Osteoblast (primary cell): ENCODE results near the gene CCNY. TPM values are rescaled to one million over a fixed set of nuclear protein-coding genes. Genes with fewer than 3 reads are reported as not detected.
"Not testable (repeated sequence)": the region's sequence is repeated elsewhere in the genome, so short reads cannot be mapped to it uniquely, and the experiment has no call there.

ENCODE experiments used
- DNase-seq: peaks from one replicate; pipeline ENCODE4 v3.0.0; 2011; ENCODE audit warnings: low spot score, mixed read lengths; ENCODE audit not compliant: insufficient read length; ENCODE audit errors: missing footprints
- H2AFZ ChIP-seq: 2 replicates; pipeline ENCODE4 v1.6.0; 2011; ENCODE audit warnings: mild to moderate bottlenecking, low read length
- H3K27ac ChIP-seq: 2 replicates; pipeline ENCODE4 v1.5.1; 2011; ENCODE audit warnings: mild to moderate bottlenecking, low read depth, low read length, moderate library complexity
- H3K27me3 ChIP-seq: 2 replicates; pipeline ENCODE4 v1.6.0; 2012; ENCODE audit warnings: mild to moderate bottlenecking, control low read depth, inconsistent platforms, low read length, moderate library complexity; ENCODE audit not compliant: insufficient read depth
- H3K36me3 ChIP-seq: 2 replicates; pipeline ENCODE4 v1.5.1; 2011; ENCODE audit warnings: mild to moderate bottlenecking, low read length, control low read depth, moderate library complexity; ENCODE audit not compliant: insufficient read depth
- H3K4me1 ChIP-seq: 2 replicates; pipeline ENCODE4 v1.5.1; 2011; ENCODE audit warnings: mild to moderate bottlenecking, low read length, control low read depth, moderate library complexity; ENCODE audit not compliant: insufficient read depth
- H3K4me2 ChIP-seq: 2 replicates; pipeline ENCODE4 v1.6.0; 2011; ENCODE audit warnings: mild to moderate bottlenecking, low read length; ENCODE audit not compliant: insufficient read depth
- H3K4me3 ChIP-seq: fragments of 200-600 bp; sonication (generic); 3 replicates; pipeline ENCODE4 v1.5.1; 2012; ENCODE audit warnings: mild to moderate bottlenecking, low read length, inconsistent platforms; ENCODE audit not compliant: insufficient read depth
- H3K79me2 ChIP-seq: 2 replicates; pipeline ENCODE4 v1.6.0; 2012; ENCODE audit warnings: mild to moderate bottlenecking, low read length, control low read depth, inconsistent platforms; ENCODE audit not compliant: insufficient read depth
- H3K9me3 ChIP-seq: 2 replicates; pipeline ENCODE4 v1.5.1; 2011; ENCODE audit warnings: low read depth, low read length, control low read depth
- H4K20me1 ChIP-seq: 2 replicates; pipeline ENCODE4 v1.6.0; 2012; ENCODE audit warnings: mild to moderate bottlenecking, low read length, control low read depth; ENCODE audit not compliant: insufficient read depth
- CTCF ChIP-seq: IDR thresholded peaks from 2 replicates; pipeline ENCODE4 v1.5.1; 2011; ENCODE audit warnings: mild to moderate bottlenecking, low read depth, low read length, moderate library complexity; ENCODE audit errors: extremely low read depth
- total RNA-seq: library from RNA; depleted of rRNA; stranded (reverse); fragments of >200 nt; gene quantifications from 2 replicates; pipeline ENCODE4 v1.2.3, GENCODE V29; 2012

The CCNY gene
- total RNA-seq, 1 donor = 53.2 TPM

- H3K36me3 ChIP-seq = peaks cover 34% of the 10 kb centered on the region
- peaks cover 18% of the 10 kb centered on the region for H3K79me2 ChIP-seq
- H3K27me3 ChIP-seq = no peaks in the 10 kb centered on the region
- no peak overlapping the region for H3K4me2 ChIP-seq
- DNase-seq = no peak
- peaks cover 2% of the 10 kb centered on the region for H3K4me1 ChIP-seq
- no peaks in the 10 kb centered on the region for H3K9me3 ChIP-seq
- H2AFZ ChIP-seq = no peak overlapping the region
- H3K27ac ChIP-seq = no peak overlapping the region
- H4K20me1 ChIP-seq = no peaks in the 10 kb centered on the region
- no peak for TF ChIP-seq CTCF
- no peak overlapping the region for H3K4me3 ChIP-seq
Observed at GRCh38 chr10:35535136-35535535, 198.8 kb downstream of the CCNY start.

- no peak overlapping the region for H3K27ac ChIP-seq
- no peaks in the 10 kb centered on the region for H3K27me3 ChIP-seq
- H3K4me1 ChIP-seq = peaks cover 2% of the 10 kb centered on the region
- H3K79me2 ChIP-seq = peaks cover 27% of the 10 kb centered on the region
- no peak overlapping the region for H2AFZ ChIP-seq
- no peaks in the 10 kb centered on the region for H4K20me1 ChIP-seq
- no peak for TF ChIP-seq CTCF
- H3K36me3 ChIP-seq = peaks cover 27% of the 10 kb centered on the region
- H3K9me3 ChIP-seq = no peaks in the 10 kb centered on the region
- H3K4me2 ChIP-seq = no peak overlapping the region
- no peak overlapping the region for H3K4me3 ChIP-seq
- no peak for DNase-seq
Observed at GRCh38 chr10:35536789-35537188, 200.5 kb downstream of the CCNY start.

GRCh38 chr10:35537925-35538324, 201.6 kb downstream of the CCNY start:
- not testable (repeated sequence) for H2AFZ ChIP-seq, H3K4me3 ChIP-seq, H3K27me3 ChIP-seq, H3K4me2 ChIP-seq, H3K4me1 ChIP-seq, H3K9me3 ChIP-seq, H4K20me1 ChIP-seq, DNase-seq, H3K27ac ChIP-seq
- peaks cover 23% of the 10 kb centered on the region for H3K36me3 ChIP-seq
- peaks cover 33% of the 10 kb centered on the region for H3K79me2 ChIP-seq

GRCh38 chr10:35540296-35541164, 204.2 kb downstream of the CCNY start:
- Histone ChIP-seq H3K27me3 (no peaks in the 10 kb centered on the region), H4K20me1 (no peaks in the 10 kb centered on the region), H3K9me3 (no peaks in the 10 kb centered on the region), H3K4me1 (peaks cover 4% of the 10 kb centered on the region), H3K36me3 (peaks cover 19% of the 10 kb centered on the region), H3K4me2 (no peak overlapping the region), H3K79me2 (peaks cover 31% of the 10 kb centered on the region), H3K4me3 (no peak overlapping the region), H2AFZ (no peak overlapping the region), H3K27ac (no peak overlapping the region)
- DNase-seq = no peak
- TF ChIP-seq CTCF = no peak
